Transverse colon (tissue), 4 donors: ENCODE results near the gene VNN1. TPM values are rescaled to one million over a fixed set of nuclear protein-coding genes. Genes with fewer than 3 reads are reported as not detected.

Source experiments
- DNase-seq: peaks from one replicate; pipeline ENCODE4 v3.0.0-alpha.2; 2019
- H3K27ac ChIP-seq, 4 donors: fragments of 200-600 bp; sonication (generic); 2 replicates each; pipeline ENCODE4 v1.5.1; 2016 to 2018; ENCODE audit warnings: inconsistent platforms in 4 of 4
- H3K27me3 ChIP-seq: fragments of 200-600 bp; sonication (generic); 2 replicates; pipeline ENCODE4 v1.5.1; 2017; ENCODE audit warnings: inconsistent platforms
- H3K36me3 ChIP-seq, 4 donors: fragments of 200-600 bp; sonication (generic); 2 replicates each; pipeline ENCODE4 v1.5.1; 2017 to 2019; ENCODE audit warnings: inconsistent platforms in 4 of 4
- H3K4me1 ChIP-seq, 4 donors: fragments of 200-600 bp; sonication (generic); 2 replicates each; pipeline ENCODE4 v1.5.1; 2017 to 2020; ENCODE audit warnings: inconsistent platforms in 4 of 4
- H3K4me3 ChIP-seq, 4 donors: fragments of 200-600 bp; sonication (generic); 1 replicate in 1 of 4; 2 replicates in 3 of 4; pipeline versions ENCODE4 v1.5.1 to v1.6.1; 2017 to 2019; ENCODE audit warnings: inconsistent platforms in 4 of 4
- H3K9me3 ChIP-seq, 2 donors: fragments of 200-600 bp; sonication (generic); 2 replicates each; pipeline ENCODE4 v1.5.1; 2017 to 2019; ENCODE audit warnings: inconsistent platforms in 2 of 2
- CTCF ChIP-seq, 5 experiments: fragments of 200-600 bp in 3 of 5; fragments of 450-650 bp in 2 of 5; sonication (generic) in 3 of 5; IDR thresholded peaks; 1 replicate in 2 of 5; 2 replicates in 3 of 5; pipeline ENCODE4 v1.5.1; 2016 to 2017; ENCODE audit warnings: antibody characterized with exemption in 5 of 5, inconsistent platforms in 3 of 5, mild to moderate bottlenecking in 2 of 5, moderate library complexity in 1 of 5
- EP300 ChIP-seq: sonication (generic); formaldehyde crosslinking; IDR thresholded peaks from one replicate; pipeline ENCODE4 v1.6.1; 2017; ENCODE audit warnings: antibody characterized with exemption, low read depth
- POLR2A ChIP-seq: fragments of 450-650 bp; IDR thresholded peaks from one replicate; pipeline ENCODE4 v1.6.1; 2016; ENCODE audit warnings: antibody characterized with exemption, mild to moderate bottlenecking, moderate library complexity
- POLR2AphosphoS5 ChIP-seq, 3 donors: sonication (generic); formaldehyde crosslinking; IDR thresholded peaks; one replicate each; pipeline ENCODE4 v1.6.1; 2016; ENCODE audit warnings: antibody characterized with exemption in 3 of 3
- WGBS, 2 donors: methylation state at CpG; one replicate each; pipeline ENCODE4 v1.1.5; 2018; ENCODE audit warnings: low coverage in 1 of 2; 5-methylcytosine and 5-hydroxymethylcytosine counted together
- in situ Hi-C, 4 donors: fragments of 200-750 bp; cut with MboI; loops; one replicate each; pipeline versions ENCODE4 v1.15.0 to v1.15.1; 2017; ENCODE audit warnings: low sequenced_read_pairs in 3 of 4, low pct_ligation_motif_present in 1 of 4, low pct_unique_long_range_greater_than_20kb in 1 of 4
- intact Hi-C: fragments of 100-400 bp; cut with DNase I; formaldehyde crosslinking; loops from one replicate; pipeline ENCODE4 v1.15.1; 2023; ENCODE audit warnings: low total_unique reads
- total RNA-seq, 4 donors: library from RNA; depleted of rRNA; stranded (reverse); fragments of >200 nt; gene quantifications; one replicate each; pipeline ENCODE4 v1.1.0, GENCODE V29; 2016

Gene VNN1
- total RNA-seq, 4 donors from 2014 or later = 0.75 to 39.5 (median 2.1) TPM; not detected in 1

DNA sequence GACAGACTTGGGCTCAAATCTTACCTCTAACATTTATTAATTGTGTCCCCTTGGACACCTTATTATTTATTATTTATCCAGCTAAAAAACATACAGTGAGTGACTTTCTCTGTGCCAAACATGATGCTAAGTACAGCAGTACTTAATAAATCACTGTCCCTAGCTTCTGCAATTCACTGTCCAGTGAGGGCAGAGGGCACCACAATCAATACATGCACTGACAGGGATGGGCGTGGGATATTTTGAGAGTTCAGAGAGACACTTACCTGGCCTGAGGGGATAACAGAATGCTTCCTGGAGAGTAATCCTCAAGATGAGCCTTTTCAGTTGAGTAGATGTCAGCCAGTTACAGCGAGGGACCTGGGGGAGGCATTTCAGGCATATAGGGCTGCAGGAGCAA lies 80.5 kb downstream of the VNN1 start:
- TF ChIP-seq POLR2A (no peak), POLR2AphosphoS5 (IDR thresholded peaks at IDR 0.05) (no peak), EP300 (no peak), CTCF (IDR thresholded peaks at IDR 0.05) (no peak)
- no peak overlapping the region for H3K4me3 ChIP-seq
- H3K27ac ChIP-seq = no peak overlapping the region
- H3K36me3 ChIP-seq = no peaks in the 10 kb centered on the region
- 85 to 93% methylated on average over 2 of the region's 2 CpGs for WGBS, 2 donors
- no peaks in the 10 kb centered on the region for H3K4me1 ChIP-seq
- peaks cover 0 to 3% of the 10 kb centered on the region in 2 donors for H3K9me3 ChIP-seq
- no peak for DNase-seq
- in situ Hi-C loops (no loop called here), intact Hi-C loops (no loop called here)
- H3K27me3 ChIP-seq = no peaks in the 10 kb centered on the region

Other genes starting within 250 kb of the VNN1 start
- gene STX7, start 200.9 kb downstream of the VNN1 start, total RNA-seq = 10 to 100 TPM in 3 of 4 donors, 1 to 10 TPM in 1; 9.0 to 50.9 (median 40.8) TPM
- not detected for gene TAAR9, start 175.8 kb downstream of the VNN1 start, total RNA-seq
- gene TAAR8, start 161.4 kb downstream of the VNN1 start, total RNA-seq = not detected
- not detected for gene TAAR6, start 143.7 kb downstream of the VNN1 start, total RNA-seq
- gene TAAR5, start 124.3 kb downstream of the VNN1 start, total RNA-seq = not detected
- not detected for gene TAAR2, start 89.8 kb downstream of the VNN1 start, total RNA-seq
- gene TAAR1, start 54.9 kb downstream of the VNN1 start, total RNA-seq = not detected
- gene VNN2, start 43.8 kb upstream of the VNN1 start, total RNA-seq = 1 to 10 TPM; 1.1 to 3.2 (median 2.8) TPM
- 10 to 100 TPM in 2 of 4 donors, 1 to 10 TPM in 2; 1.6 to 16.0 (median 10.3) TPM for gene SLC18B1, start 84.6 kb upstream of the VNN1 start, total RNA-seq
- 1,000 to 10,000 TPM in 2 of 4 donors, 100 to 1,000 TPM in 2; 237 to 1,280 (median 781) TPM for gene RPS12, start 100.5 kb upstream of the VNN1 start, total RNA-seq